Activated gamma-delta T cell treated with Interleukin-2 at 50 U/mL for 16 hours (primary cell): Measurements from ENCODE around the gene PHLDB2.

ENCODE experiments used
- DNase-seq: peaks from one replicate; pipeline ENCODE4 v3.0.0-alpha.2; 2020

PHLDB2 gene

DNA sequence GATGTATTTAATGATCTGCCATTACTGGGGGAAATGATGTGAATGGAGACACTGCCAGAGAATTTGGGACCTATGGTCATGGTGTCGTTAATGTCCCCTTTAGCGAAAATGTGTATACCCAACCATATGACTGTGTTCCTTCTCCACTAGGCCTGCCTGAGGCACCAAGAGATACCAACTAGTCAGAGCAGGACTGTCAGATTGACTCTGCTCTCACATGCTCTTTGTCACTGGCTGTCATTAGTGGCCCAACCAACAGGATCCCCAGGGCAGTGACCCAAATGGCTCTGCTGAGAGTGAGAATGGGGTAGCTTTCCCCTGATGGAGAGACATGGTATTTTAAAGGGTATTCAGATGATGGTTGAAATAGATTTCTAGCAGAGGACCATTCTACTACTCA lies 142.5 kb downstream of the PHLDB2 start:
- no peak for DNase-seq

DNA sequence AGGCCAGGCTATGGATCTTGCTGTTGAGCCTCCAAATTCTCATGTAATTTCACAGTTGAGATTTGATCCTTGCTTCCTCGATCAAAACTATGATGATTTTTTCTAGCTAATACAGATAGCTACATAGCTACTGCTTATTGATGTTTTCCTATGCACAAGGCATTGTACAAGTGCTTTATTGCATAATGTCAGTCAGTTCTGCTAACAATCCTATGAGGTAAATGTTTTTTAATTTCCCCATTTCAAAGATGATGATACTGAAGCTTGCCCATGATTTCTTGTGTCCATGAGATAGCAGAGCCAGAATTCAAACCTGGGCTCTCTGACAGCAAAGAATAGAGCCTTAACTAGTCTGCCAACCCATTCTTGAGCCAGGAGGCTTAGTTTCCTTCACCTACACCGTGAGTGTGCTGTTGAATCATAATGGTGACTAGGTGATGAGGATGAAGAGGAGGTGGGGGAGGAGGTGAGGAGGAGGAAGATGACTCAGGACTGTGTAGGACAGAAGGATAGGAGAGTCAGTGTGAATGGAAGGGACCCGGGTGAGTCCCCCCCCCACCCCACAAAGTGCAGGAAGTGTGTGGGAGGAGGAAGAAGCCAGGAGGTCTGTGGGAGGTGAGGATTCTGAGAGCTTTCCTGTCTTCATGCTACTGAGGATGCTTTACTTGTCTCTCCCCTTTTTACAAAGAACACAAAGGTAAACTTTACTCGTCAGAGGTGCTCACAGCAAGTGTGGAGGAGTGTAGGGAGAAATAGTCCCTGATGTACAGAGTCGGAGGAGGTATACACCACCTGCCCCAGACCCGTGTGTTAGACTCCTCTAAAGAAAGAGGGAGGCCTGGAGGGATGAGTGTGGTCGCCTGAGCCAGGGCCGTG lies 143.3 kb downstream of the PHLDB2 start:
- DNase-seq, result no peak

DNA sequence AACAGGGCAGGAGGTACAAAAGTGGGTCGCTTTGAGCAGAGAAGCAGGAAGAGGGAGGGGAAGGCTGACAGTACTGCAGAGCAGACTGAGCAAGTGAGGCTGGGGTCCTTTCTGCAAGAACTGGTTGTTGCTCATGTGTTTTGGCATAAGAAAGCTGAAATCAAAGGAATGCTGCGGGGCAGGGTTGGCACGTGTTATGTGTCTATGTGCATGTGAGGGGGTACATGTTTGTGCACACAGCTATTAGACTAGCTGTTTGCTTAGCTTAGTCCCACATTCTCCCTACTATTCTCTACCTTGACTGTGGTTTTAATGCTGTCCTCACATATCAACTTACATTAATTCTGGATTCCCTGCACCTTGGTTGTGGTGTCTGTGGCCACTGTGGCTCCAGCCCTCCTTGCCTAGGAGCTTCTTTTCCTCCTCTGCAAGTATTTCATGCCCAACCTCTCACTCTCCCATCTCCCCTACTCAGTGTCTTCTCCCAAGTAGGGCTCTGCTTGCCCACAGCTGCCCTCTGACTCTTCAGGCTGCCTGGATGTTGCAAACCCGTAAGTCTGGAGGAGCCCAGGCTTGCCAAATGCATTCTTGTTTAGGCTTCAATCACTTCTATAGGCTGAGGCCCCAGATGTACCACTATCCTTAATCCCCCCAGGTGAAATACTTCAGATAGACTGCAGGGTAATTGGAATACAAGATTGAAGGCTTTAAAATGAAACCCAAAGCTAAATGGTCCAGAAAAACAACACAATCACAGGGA lies 144.4 kb downstream of the PHLDB2 start:
- no peak for DNase-seq

- no peak for DNase-seq
These were observed 145.1 kb downstream of the PHLDB2 start for GRCh38 chr3:112004187-112004586.

DNA sequence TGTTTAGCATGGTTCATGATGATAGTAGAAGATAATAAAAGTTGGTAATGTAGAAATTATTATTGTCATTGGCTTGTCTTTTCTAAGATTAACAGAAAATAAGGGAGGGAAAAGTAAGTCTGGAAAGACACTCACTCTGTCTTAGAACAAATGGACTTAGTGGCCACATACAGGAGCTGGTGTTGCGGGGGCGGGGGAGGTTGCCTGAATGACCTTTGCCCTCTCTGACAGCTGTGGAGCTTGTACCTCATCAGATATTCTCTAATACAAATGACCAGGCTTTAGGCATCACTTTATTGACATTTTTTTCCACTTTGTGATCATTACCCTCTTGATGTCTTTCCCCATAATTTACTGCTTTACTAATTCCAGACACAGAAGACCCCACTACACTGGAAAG lies 145.6 kb downstream of the PHLDB2 start:
- DNase-seq, result no peak

DNA sequence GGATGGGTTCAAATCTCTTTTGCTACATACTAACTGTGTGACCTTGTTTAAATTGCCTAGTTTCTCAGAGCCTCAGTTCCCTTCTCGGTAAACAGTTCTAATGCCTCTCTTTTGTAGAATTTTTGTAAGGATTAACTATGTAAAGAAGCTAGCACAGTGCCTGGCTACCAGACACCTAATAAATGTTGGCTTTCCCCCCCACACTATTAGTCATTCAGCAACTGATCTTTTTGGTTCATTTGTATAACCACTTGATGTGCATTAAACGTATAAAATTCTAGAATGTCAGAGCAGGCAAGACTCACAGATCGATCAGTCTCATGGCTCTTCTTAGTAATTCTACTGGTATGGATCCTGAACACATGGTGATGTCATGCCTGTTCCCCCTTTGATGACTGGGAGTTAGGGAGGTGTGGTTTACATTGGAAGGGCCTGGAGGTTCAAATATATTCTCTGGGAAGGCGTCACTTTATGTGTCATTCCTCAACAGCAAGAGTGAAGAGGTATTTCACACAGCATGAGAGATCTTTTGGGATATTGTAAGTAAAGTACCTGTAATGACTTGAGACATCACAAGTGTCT lies 146.1 kb downstream of the PHLDB2 start:
- no peak for DNase-seq

DNA sequence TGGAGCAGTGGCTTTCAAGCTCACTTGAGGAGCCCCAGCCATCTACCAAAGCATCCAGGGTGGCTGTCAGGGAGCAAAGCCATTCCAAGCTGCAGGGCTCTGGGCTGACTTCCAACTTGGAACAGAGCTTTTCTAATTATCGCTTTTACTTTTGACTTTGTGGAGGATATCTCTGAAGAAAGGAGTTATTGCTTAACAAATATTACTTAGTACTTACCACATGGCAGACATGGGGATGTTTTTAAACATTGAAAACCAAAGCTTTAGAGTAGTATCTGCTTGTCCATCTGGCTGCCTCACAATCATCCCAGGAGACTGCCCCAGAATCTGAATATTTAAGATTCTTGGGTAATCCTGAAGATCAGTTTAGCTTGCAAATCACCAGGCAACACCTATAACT lies 148.6 kb downstream of the PHLDB2 start:
- no peak for DNase-seq

DNA sequence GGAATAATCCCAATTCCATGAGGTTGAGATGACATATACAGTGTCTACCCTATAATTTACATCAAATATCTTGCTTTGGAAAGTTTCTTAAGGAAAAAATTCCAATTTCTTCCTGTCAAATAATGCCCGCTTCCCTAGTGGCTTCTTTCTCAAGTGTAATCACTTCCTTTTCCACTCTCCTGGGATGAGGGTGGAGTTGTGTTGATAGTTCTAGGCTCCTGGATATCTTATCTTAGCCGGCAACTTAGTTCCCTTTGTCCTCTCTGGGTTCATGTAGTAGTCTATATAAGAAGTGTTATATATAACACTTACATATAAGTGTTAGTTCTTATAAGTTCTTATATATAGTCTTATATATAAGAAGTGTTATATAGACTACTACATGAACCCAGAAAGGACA lies 150.6 kb downstream of the PHLDB2 start:
- no peak for DNase-seq

GRCh38 chr3:112010636-112011035 lies 151.6 kb downstream of the PHLDB2 start:
- no peak for DNase-seq

GRCh38 chr3:112011376-112011940 lies 152.4 kb downstream of the PHLDB2 start:
- DNase-seq, result no peak

DNA sequence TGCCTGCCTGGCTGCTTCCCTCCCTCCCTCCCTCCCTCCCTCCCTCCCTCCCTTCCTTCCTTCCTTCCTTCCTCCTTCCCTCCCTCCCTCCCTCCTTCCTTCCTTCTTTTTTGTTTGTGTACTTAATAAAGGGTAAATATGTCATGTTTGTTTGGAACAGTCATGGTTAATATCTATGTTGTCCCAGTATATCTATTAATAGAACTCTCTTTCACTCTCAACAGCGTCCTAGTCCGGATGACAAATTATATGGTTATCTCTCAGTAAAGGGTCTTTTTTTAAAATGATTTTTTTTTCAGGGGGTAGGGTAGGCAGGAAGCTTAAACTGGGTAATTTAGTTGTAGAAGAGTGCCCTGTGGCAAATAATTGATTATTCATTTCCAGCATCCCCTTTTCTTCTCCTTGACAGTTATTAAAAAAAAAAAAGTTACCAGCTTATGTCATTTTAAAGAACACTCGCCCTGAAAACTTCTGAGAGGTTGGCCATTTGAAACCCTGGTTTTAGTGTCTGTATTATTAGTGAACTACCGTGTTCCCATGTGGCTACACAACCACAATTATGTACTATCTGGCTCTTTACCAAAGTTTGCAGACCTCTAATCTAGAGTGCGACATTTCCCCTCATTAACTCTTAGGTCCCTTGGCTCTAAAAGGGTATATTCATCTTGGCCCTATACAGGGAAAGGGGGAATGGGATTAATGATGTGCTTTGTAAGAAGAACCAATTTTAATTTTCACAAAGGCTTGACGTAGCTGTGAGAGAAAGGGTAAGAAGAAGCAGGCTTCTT lies 153.3 kb downstream of the PHLDB2 start:
- no peak for DNase-seq

- DNase-seq, result peak; percentile 48
These were observed 154.2 kb downstream of the PHLDB2 start for GRCh38 chr3:112013058-112013783.

DNA sequence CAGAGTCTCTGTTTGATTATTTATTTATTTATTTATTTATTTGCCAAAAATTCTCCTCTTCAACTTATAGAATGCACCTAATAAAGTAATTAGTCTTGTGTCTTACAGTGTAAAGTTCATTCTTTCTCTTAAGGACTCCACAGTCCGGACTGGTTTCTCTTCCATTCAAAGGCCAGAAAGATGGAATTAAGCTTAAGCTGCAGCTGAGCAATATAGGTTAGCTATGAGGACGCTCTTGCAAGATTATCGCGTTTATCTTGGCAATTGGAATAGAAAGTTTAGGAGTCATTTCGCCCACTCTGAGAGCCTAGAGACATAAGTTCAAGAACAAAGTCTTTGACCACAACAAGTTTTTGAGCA lies 154.7 kb downstream of the PHLDB2 start:
- no peak for DNase-seq

GRCh38 chr3:112017091-112017490 lies 158.0 kb downstream of the PHLDB2 start:
- DNase-seq, result no peak

- no peak for DNase-seq
These were observed 159.6 kb downstream of the PHLDB2 start for GRCh38 chr3:112018712-112019111.

DNA sequence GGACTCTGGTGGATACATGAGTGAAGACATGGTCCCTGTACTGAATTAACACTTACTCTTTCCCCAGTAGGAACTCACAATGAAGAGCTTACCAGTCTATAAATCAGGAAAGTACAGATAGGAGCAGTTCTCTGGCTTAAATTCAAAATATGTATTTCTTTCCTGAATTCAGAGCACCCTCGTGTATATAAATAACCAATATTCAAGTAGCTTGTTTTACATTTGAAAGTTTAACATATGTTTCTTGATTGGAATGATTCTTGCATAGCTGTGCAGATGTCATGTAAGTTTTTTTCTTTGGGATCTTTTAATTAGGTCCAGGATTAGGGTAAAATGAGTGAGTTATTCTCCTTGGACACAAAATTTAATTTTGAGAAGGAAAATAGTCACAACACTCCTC lies 160.7 kb downstream of the PHLDB2 start:
- no peak for DNase-seq

DNA sequence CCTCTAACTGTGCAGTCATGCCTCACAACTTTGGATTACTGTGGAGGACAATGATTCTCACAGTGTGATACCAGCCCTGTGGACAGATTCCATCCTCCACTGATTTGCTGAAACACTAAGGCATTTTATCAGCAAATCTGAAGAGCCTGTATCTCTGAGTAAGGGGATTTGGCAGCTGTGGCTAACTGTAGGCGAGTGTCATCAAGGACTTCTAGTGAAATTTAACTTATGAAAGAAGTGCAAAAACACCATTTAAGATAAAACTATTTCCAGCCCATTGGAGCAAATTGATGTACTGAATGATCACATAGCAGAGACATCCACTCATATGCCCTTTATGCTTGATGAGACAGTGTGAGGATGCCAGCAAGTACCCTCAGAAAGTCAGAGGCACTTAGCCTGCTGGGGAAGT lies 161.6 kb downstream of the PHLDB2 start:
- DNase-seq, result no peak
